ENCODE measurements around the gene KATNB1.

DNA sequence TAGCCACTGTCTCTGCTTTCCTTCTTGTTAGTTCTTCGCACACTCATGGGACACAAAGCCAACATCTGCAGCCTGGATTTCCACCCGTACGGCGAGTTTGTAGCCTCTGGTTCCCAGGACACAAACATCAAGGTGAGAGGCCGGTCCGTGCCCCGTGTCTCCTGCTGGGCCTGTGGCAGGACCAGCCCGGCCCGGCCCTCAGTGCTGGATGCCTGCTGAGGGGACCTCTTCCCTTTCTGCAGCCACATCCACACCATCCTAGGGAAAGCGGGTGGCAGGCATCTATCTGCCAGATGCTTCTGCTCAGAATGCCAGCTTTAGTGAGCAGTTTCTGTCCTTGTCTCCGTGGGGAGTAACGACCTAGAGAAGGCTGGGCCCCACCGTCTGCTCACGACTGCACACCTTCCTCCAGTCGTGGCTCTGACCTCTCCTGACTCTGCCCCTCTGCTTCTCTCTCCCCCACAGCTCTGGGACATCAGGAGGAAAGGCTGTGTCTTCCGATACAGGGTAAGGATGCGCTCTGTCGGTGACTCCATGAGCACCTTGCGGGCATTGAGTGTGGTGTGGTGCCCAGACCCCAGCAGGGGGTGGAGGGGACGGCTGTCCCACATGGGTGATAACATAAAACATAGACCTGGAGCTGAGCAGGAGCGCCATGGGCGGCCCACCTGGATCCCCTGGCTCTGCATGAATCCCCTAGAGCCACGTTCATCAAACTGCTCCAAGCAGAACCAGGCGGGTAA lies 15.4 kb downstream of the KATNB1 start:
- TF ChIP-seq, protein P1, sequence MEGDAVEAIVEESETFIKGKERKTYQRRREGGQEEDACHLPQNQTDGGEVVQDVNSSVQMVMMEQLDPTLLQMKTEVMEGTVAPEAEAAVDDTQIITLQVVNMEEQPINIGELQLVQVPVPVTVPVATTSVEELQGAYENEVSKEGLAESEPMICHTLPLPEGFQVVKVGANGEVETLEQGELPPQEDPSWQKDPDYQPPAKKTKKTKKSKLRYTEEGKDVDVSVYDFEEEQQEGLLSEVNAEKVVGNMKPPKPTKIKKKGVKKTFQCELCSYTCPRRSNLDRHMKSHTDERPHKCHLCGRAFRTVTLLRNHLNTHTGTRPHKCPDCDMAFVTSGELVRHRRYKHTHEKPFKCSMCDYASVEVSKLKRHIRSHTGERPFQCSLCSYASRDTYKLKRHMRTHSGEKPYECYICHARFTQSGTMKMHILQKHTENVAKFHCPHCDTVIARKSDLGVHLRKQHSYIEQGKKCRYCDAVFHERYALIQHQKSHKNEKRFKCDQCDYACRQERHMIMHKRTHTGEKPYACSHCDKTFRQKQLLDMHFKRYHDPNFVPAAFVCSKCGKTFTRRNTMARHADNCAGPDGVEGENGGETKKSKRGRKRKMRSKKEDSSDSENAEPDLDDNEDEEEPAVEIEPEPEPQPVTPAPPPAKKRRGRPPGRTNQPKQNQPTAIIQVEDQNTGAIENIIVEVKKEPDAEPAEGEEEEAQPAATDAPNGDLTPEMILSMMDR (IDR thresholded peaks at IDR 0.05): no peak
- TF ChIP-seq POLR2A (IDR thresholded peaks at IDR 0.05): no peak

Data from thyroid gland (tissue), 4 donors.